AG10803 (cell line): ENCODE data around the gene STAMBPL1.

Experiments used
- DNase-seq: peaks from one replicate; pipeline ENCODE4 v3.0.0; 2010; ENCODE audit warnings: low read depth
- H3K4me3 ChIP-seq: 2 replicates; pipeline ENCODE4 v1.5.1; 2011; ENCODE audit warnings: mild to moderate bottlenecking, low read length, control low read depth
- TF ChIP-seq, protein P1 (sequence below): conservative IDR thresholded peaks from 2 replicates; pipeline ENCODE4 v1.5.1; 2011; ENCODE audit warnings: mild to moderate bottlenecking, low read length, control low read depth, inconsistent platforms

The STAMBPL1 gene

DNA sequence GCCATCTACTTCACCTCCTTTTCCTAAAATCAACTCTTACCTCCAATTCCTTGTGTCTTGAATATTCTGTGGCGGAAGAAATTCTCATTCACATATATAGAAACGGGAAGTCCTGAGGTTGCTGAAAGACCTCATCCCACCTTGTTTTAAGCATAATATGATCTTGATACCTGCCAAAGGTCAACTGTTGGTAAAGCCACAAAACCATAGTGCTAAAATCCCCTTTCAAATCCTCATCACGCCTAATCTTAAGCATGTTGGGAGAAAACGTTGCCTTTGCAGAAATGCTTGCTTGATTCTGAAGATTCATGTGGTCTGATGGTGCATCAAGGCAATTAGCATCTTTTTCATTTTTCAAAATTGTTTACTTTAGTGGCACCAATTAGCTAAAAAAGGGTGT, 36.9 kb upstream of the STAMBPL1 start:
- TF ChIP-seq, protein P1, sequence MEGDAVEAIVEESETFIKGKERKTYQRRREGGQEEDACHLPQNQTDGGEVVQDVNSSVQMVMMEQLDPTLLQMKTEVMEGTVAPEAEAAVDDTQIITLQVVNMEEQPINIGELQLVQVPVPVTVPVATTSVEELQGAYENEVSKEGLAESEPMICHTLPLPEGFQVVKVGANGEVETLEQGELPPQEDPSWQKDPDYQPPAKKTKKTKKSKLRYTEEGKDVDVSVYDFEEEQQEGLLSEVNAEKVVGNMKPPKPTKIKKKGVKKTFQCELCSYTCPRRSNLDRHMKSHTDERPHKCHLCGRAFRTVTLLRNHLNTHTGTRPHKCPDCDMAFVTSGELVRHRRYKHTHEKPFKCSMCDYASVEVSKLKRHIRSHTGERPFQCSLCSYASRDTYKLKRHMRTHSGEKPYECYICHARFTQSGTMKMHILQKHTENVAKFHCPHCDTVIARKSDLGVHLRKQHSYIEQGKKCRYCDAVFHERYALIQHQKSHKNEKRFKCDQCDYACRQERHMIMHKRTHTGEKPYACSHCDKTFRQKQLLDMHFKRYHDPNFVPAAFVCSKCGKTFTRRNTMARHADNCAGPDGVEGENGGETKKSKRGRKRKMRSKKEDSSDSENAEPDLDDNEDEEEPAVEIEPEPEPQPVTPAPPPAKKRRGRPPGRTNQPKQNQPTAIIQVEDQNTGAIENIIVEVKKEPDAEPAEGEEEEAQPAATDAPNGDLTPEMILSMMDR: no peak
- no peak for DNase-seq
- H3K4me3 ChIP-seq: no peak overlapping the region

DNA sequence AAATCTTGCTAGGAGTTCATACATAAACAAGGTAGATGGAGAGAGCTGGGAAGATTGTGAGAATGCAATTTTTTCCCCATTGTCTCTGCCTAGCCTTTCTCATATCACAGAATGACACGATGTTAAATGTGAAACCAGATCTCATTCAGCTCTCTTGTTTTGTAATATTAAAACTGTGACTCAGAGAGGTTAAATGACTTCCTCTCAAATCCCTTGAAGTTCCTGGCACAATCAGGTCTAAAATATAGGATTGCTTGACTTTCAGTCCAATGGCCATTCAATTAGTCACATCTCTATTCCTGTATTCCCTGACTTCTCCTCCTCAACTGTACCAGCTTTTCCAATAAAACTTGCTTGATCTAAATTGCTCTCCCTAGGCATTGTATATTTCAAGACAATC, 31.5 kb upstream of the STAMBPL1 start:
- DNase-seq: peak; percentile 67
- TF ChIP-seq, protein P1: no peak
- H3K4me3 ChIP-seq: no peak overlapping the region

DNA sequence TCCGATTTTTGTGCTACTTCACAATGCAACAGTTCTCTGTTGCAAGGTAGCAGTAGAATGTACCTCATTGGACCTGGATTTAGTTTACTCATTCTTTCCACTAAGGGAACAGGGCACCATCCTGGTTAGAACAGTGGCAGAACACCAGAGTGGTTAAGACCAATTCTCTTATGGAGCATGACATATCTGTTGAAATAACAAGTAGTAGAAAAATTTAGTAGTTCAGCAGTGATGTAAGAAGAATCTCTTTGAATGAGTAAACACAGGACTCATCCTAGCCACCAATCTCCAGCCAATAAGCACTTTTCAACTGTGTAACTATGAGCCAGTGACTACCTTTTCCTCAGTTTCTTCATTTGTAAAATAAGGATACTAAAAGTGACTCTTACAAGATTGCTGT, 30.8 kb upstream of the STAMBPL1 start:
- TF ChIP-seq, protein P1: no peak
- DNase-seq: peak; percentile 41
- no peak overlapping the region for H3K4me3 ChIP-seq

DNA sequence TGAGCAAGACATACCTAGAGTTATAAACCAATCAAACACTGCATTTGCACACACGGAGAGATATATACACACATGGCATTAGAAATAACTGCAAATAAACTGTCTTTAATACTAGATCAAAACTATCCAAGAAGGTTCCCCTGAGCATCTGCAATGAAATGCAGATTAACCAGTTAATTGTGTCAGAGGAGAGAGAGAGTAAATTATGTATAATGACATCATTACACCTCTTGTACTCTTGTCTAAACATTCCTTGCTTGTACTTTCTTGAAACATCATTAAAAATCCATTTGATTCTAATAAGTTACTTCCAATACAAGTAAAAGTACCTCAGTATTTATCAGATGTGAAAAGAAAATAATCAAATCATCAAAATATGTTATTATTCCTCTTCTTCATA, 29.3 kb upstream of the STAMBPL1 start:
- no peak overlapping the region for H3K4me3 ChIP-seq
- no peak for DNase-seq
- TF ChIP-seq, protein P1: no peak

DNA sequence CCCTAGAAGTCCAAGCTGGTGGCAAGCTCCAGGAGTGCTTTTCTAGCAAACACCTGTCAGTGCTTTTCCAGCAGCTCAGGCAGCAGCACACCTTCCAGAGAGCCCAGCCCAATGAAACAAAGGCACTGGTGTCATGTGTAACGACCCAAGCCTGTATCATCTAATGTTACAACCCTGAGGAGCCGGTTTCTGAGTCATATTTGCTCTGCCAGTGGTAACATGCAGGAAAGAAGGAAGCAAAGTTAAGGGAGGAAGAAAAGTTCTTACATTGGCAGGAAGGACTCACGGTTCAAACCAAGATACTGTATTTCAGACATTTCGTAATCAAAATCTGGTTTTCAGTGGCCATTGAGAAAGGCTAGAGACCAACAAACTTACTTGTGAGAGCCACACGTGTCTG, 28.3 kb upstream of the STAMBPL1 start, which contains the start of gene ANKRD22:
Gene ANKRD22 (minus strand): TSS at position 139 of the 400 bp plus-strand sequence. CDS start 237 bp downstream, outside the sequence.
- DNase-seq: peak; percentile 42
- TF ChIP-seq, protein P1: no peak
- no peak within 1 kb of the TSS for H3K4me3 ChIP-seq

DNA sequence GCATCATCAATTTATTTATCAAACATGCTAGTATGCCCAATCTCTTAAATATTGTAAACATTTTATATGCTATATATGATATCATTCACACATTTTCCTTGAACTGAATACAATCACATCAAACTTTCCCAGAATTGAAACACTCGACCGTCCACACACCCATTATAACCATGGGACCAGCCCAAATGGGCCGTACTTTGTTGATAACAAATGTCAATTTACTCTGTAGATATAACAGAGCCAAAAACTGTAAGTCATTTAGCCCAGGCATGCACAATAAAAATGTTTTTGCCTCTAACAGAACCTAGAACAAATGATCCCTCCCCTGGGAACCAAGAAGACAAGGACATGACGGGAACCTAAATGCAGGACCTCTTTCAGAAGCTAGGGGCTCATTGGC, 27.7 kb upstream of the STAMBPL1 start:
- H3K4me3 ChIP-seq: no peak overlapping the region
- DNase-seq: no peak
- TF ChIP-seq, protein P1: no peak

GRCh38 chr10:88853155-88853881, 26.7 kb upstream of the STAMBPL1 start:
- no peak overlapping the region for H3K4me3 ChIP-seq
- TF ChIP-seq, protein P1: no peak
- DNase-seq: no peak
